Measurements from ENCODE around the gene SLC6A12. TPM values are rescaled to one million over a fixed set of nuclear protein-coding genes. Genes with fewer than 3 reads are reported as not detected.

SLC6A12 gene
- polyA plus RNA-seq, 1 of the 3 experiments (the other 2 are of a cell fraction), result 0.02 TPM

- WGBS (ENCODE audit: low lambda C conversion rate), result 37% methylated on average over 9 of the region's 13 CpGs
- Histone ChIP-seq H3K4me1 (ENCODE audit: control insufficient read depth in 1 of 2, insufficient read depth in 2 of 2, low read depth in 1 of 2, low read length in 1 of 2) (no peaks in the 10 kb centered on the region), H3K4me2 (no peak overlapping the region), H4K20me1 (ENCODE audit: insufficient read depth) (no peaks in the 10 kb centered on the region), H3K9me2 (no peaks in the 10 kb centered on the region), H2AFZ (ENCODE audit: low read depth) (no peak overlapping the region), H3K79me2 (ENCODE audit: insufficient read depth) (no peaks in the 10 kb centered on the region), H3K36me3 (replicated peaks in 1 of 2; ENCODE audit: control insufficient read depth in 1 of 2, insufficient read depth in 2 of 2, low read length in 1 of 2) (no peaks in the 10 kb centered on the region), H3K9me3 (no peaks in the 10 kb centered on the region), H3K27ac (ENCODE audit: low read depth in 2 of 2, low read length in 1 of 2) (no peak overlapping the region), H3K9ac (no peak overlapping the region), H3K27me3 (ENCODE audit: insufficient read depth) (no peaks in the 10 kb centered on the region), H3F3A (replicated peaks; ENCODE audit: insufficient read depth) (no peaks in the 10 kb centered on the region), H3K4me3 (ENCODE audit: low read depth in 2 of 2, low read length in 1 of 2) (no peak overlapping the region)
- TF ChIP-seq, protein P1, sequence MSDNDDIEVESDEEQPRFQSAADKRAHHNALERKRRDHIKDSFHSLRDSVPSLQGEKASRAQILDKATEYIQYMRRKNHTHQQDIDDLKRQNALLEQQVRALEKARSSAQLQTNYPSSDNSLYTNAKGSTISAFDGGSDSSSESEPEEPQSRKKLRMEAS (IDR thresholded peaks at IDR 0.05; ENCODE audit: low read depth), result no peak
- TF ChIP-seq TCF12 (IDR thresholded peaks at IDR 0.05), result no peak
- TF ChIP-seq EP300 (IDR thresholded peaks at IDR 0.05; ENCODE audit: borderline replicate concordance in 1 of 2, low read depth in 1 of 2, low read length in 1 of 2), result no peak
- TF ChIP-seq ZBTB33 (IDR thresholded peaks at IDR 0.05; ENCODE audit: borderline replicate concordance, low read depth), result no peak
- TF ChIP-seq RCOR1 (IDR thresholded peaks at IDR 0.05; ENCODE audit: low read length), result no peak
- TF ChIP-seq FOXM1 (IDR thresholded peaks at IDR 0.05; ENCODE audit: low read depth), result no peak
- no peak for TF ChIP-seq TAF1 (IDR thresholded peaks at IDR 0.05; ENCODE audit: borderline replicate concordance, low read depth, low read length)
- TF ChIP-seq CHD2 (IDR thresholded peaks at IDR 0.05; ENCODE audit: low read length, partially characterized antibody), result no peak
- no peak for TF ChIP-seq MEF2A (IDR thresholded peaks at IDR 0.05; ENCODE audit: borderline replicate concordance, low read depth)
- TF ChIP-seq NRF1 (IDR thresholded peaks at IDR 0.05; ENCODE audit: low read depth, low read length), result no peak
- TF ChIP-seq FOSL2 (IDR thresholded peaks at IDR 0.05; ENCODE audit: borderline replicate concordance, low read depth), result no peak
- no peak for TF ChIP-seq SIN3A (IDR thresholded peaks at IDR 0.05; ENCODE audit: borderline replicate concordance, low read depth, low read length)
- TF ChIP-seq RFX5 (IDR thresholded peaks at IDR 0.05; ENCODE audit: low read length), result no peak
- no peak for TF ChIP-seq PBX3 (IDR thresholded peaks at IDR 0.05)
- TF ChIP-seq, protein P2, sequence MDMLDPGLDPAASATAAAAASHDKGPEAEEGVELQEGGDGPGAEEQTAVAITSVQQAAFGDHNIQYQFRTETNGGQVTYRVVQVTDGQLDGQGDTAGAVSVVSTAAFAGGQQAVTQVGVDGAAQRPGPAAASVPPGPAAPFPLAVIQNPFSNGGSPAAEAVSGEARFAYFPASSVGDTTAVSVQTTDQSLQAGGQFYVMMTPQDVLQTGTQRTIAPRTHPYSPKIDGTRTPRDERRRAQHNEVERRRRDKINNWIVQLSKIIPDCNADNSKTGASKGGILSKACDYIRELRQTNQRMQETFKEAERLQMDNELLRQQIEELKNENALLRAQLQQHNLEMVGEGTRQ (IDR thresholded peaks at IDR 0.05; ENCODE audit: borderline replicate concordance, low read depth, low read length), result no peak
- ChIA-PET CTCF (no interaction called here), POLR2A (interaction anchor here (0.6 kb wide), 1 partner anchor 79 kb away, joined by 3 read pairs; no protein-coding TSS in a partner anchor)
- DNase-seq, result no peak
Observed at GRCh38 chr12:237026-237815, 23.3 kb upstream of the SLC6A12 start.
